NOMO-1 (cell line): Measurements from ENCODE around the gene FOSL2.
A peak's percentile ranks its signal among the peaks of the same experiment; 100 is the strongest.

Source experiments
- DNase-seq, 2 experiments: peaks; one replicate each; lab custom pipeline; 2025; ENCODE audit not compliant: unreplicated experiment in 2 of 2; lab: John Stamatoyannopoulos, UW

Gene FOSL2

DNA sequence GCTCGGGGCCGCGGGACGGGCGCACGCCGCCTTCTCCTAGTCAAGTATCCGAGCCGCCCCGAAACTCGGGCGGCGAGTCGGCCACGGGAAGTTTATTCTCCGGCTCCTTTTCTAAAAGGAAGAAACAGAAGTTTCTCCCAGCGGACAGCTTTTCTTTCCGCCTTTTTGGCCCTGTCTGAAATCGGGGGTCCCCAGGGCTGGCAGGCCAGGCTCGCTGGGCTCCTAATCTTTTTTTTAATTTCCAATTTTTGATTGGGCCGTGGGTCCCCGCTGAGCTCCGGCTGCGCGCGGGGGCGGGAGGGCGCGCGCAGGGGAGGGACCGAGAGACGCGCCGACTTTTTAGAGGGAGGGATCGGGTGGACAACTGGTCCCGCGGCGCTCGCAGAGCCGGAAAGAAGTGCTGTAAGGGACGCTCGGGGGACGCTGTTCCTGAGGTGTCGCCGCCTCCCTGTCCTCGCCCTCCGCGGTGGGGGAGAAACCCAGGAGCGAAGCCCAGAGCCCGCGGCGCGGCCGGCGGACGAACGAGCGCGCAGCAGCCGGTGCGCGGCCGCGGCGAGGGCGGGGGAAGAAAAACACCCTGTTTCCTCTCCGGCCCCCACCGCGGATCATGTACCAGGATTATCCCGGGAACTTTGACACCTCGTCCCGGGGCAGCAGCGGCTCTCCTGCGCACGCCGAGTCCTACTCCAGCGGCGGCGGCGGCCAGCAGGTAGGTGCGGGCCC lies 617 bp downstream of the FOSL2 start:
- peak in 1 of 2 experiments; percentile 36 for DNase-seq

DNA sequence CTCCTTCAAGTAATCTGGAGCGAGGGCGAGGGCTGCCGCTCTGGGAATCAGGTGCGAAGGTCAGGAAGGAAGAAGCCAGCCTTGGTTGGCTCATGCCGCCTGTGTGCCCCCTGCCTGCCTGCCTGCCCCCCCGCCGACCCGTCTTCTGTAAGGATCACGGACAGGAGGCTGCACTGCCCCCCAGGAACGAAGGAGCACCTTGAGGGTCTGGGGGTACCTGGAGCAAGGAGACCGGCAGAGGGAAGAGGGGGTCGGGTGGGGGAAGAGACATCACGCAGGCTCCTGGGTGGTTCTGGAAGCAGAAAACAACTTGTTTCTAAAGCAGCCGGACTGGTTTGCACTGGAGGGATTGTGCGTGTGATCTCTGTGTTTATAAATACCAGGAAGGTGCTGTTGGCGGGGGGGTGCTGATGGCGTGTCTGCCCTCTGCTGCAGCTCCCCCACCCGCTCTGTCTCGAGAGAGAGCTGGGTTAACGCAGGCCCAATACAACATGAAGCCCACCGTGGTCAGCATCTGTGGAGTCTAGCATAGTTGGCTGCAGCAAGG lies 1.7 kb downstream of the FOSL2 start:
- no peak for DNase-seq

DNA sequence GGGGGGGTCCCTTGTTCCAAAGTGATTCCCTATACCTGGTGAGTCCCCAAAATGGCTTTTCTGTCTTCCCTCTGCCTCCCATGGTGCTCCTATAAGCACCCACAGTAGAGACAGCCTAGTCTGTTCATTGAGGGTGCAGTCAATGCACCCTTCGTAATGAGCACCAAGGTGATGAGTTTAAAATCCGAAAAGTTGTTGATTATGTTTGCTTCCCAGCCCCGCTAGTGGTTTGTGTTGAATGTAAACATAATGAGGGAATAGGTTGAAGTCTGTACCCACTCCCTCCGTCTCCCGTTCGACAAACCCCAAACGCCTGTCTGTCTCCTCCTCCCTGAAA lies 2.3 kb downstream of the FOSL2 start:
- DNase-seq = peak in 1 of 2 experiments; percentile 38

DNA sequence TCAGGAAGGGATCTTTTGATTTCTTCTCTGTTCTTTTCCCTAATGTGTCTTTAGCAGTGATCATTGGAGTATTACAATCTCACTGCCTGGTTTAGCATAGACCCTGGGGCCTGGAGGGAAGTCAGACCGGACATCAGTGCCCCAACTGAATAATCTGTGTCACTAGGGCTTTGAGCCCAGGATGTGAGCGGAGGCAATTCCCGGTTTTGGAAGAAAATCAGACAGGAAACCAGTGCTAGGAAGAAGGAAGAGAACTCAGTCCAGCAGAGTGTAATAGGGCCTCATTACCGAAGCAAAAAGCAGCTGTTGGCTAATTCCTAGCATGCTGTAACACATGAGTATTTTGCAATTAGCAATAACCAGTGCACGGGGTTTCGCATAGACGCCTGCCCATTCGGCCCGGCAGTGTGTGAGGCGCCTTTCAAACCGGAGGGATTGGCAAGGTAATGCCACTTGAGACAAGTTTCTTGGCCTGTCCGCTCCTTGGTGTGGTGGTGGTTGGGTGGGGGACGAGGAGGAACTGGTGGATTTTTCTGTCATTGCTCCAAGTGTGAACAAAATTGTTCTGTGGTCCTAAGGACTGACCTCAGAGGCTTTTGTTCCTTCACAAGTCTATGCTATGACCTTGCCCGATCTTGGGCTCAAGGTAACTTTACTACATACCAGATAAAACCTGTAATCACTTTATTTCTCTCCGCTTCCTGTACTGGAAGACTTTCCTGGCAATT lies 2.8 kb downstream of the FOSL2 start:
- peak; percentile 80 to 83 for DNase-seq

DNA sequence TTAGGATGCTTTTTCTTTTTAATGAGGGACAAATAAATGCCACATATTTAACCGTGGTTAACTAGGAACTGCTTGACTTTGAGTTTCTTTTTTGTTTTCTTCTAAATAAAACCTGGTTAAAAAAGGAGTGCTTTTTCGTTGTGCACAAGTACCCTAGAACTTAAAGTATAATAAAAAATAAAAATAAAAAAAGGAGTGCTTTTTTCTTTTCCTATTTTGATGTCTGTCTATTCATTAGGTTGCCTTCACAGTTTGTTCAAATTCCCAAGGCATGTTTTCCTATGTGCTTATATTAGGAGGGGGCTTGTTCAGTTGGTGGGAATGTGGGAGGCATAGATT lies 4.4 kb downstream of the FOSL2 start:
- no peak for DNase-seq

DNA sequence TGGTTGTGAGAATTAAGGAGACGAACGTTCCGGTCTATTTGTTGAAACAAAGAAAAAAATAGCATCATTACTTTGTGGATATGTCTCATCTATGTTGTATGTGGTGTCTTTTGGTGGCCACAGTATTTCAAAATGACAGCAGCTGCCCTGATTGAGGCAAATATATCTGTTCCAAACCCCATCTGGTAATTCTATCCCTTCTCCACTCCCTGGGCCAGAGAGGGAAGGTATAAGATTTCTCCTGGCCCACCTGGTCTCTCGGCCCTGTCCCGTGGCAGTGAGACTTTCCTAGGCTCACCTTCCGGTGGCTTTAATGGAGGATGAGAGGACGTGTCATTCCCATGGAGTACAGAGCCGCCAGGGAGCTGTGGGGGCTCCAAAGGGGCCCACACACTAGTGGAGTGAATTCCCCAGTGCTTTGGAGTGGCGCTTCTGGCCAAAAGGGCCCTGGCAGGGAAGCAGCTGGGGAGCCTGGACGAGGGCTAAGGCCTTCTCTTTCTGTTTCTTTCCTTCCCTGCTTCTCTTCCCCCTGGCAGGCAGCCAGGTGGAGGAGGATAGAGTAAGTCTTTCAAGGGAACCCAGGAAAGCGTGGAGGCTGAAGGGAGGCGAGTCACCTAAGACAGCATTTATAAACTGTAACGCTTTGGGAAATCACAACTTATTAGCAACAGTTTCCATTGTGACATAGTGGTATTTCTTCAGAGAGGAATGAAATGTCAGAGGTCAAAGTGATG lies 5.6 kb downstream of the FOSL2 start:
- DNase-seq = no peak

DNA sequence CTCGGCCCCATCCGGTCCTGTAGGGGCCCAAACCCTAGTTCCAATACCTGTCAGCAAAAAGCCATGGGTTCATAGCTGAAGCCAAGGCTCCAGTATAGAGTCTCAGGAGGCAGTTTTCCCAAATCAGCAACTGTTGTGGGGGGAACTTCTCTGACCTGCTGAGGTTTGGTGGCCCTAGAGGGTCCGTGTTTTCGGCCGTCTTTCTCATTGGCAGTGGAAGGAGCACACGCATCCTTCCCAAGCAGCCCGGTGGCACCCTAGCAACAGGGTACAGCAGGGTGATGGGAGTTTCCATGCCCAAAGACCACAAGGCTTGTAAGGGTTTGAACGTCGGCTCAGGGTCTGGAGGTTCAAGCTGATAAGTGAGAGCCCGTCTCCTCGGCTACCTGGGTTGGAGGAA lies 6.6 kb downstream of the FOSL2 start:
- no peak for DNase-seq

DNA sequence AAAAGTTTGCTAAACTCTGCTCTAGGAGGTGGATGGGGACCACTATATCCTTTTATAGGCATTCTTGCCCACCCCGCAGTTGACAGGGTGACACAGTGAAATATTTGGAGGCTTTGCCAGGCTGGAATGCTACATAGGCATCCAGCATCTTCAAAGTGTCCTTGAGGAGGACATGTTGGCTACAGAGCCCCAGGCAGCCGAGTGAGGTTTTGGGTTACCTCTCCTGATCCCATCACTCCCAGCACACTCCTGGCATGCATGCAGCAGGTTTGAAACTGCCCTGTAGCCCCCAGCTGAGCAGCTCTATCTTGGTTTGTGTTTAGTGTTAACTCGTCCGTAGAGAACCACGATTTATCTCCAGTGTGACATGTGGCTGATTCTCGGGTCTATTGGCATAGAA lies 7.3 kb downstream of the FOSL2 start:
- no peak for DNase-seq

DNA sequence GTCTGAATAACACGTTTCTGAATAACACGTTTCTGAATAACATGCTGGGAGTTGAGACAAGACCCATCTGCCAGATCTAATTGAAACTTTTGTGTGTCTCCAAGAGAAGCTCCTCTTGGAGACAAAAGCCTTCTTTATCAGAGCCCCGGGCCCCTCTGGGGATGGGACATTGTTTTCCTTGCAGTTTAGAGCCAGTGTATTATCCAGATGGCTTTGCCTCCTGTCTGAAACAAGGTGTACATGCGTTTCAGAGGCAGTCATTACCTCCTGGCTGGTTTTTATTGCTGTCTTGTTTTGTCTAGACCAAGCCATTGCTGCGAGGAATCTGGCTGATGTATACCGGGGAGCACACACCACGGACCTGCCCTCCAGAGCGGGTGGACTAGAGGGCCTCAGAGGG lies 7.8 kb downstream of the FOSL2 start:
- no peak for DNase-seq

DNA sequence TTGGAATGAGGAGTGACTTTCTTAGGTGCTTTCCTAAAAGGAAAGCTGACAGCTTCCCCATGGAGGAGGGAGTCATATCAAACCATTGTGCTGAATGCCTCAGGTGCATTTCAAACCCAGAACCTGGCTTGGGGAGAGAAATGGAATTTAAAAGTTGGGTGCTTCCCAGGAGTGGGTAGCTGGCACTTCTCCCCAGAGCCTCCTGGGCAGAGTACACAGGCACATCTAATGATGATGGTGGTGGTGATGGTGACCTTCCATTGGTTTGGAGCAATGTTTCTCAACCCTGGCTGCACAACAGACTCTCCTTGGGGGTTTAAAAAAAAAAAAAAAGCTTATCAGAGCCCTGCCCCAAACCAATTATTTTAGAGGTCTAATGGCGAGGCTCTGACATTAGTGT lies 8.3 kb downstream of the FOSL2 start:
- DNase-seq = no peak

DNA sequence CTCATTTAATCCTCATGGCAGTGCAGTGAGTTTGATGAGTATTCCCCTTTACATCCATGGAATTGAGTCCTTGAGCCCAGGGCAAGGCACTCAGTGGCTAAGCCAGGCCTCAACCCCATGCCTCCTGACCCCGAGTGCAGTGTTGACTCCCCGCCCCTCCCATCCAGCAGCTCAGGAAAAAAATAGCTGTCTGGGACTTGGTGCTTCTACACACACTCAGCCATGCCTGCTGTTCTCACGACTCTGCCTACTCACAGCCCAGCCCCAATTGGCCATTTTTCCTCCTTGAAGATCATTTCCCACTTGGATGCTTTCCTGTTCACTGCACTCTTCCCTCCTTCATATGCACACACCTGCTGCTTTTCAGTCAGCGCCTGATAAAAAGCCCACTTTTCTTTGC lies 8.8 kb downstream of the FOSL2 start:
- DNase-seq = no peak

DNA sequence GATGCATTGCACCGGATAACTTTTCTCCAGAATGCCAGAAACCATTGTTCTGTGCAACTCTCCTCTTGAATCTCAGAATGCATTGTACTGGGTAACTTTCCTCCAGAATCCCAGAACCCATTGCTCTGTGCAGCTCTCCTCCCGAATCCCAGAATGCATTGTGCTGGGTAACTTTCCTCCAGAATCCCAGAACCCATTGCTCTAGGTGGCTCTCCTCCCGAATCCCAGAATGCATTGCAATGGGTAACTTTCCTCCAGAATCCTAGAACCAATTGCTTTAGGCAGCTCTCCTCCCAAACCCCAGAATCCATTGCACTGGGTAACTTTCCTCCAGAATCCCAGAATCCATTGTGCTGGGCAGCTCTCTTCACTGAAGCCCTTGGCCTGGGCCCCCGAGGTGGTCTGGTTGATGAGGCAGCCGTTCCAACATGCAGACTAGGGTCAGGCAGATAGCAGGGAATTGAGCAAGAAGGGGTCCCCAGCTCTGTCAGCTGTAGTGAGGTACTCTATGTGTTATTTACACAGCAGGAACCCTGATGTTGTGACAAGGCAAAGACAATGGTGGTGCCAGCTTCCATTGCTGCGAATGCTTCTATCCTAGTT lies 9.4 kb downstream of the FOSL2 start:
- no peak for DNase-seq

DNA sequence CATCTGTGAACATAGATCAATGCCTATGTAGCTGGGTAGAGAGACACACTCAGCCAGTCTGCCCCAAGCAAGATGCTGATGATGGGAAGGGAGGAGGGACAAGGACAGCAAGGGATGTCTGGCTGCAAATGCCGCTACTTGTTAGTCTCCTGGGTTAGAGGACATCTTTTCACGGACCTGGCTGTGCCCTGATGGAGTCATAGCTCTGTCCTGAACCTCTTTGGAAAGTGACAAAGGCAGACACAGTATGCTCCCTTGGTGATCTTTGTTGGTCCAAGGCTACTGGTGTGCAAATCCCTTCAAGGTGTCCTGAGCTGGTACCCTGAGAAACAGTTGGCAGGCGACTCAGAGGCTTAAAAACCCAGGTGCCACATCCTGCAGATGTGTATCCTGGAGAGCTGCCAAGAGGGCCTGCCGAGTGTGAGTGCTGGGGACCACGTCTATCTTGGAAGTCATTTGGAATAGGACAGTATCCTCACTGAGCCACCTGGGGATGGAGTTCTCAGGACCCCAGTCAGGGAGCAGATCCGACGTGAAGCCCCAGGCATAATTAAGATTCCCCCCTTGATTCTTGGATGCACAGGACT lies 10.8 kb downstream of the FOSL2 start:
- DNase-seq = no peak

DNA sequence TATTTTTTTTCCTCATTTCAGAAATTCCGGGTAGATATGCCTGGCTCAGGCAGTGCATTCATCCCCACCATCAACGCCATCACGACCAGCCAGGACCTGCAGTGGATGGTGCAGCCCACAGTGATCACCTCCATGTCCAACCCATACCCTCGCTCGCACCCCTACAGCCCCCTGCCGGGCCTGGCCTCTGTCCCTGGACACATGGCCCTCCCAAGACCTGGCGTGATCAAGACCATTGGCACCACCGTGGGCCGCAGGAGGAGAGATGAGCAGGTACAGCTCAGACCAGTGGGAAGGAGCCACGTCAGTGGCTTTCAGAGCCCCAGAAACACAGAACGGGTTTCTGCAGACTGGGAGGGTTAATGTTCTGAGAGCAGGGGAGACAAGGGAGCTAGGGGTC lies 11.4 kb downstream of the FOSL2 start:
- DNase-seq = no peak

DNA sequence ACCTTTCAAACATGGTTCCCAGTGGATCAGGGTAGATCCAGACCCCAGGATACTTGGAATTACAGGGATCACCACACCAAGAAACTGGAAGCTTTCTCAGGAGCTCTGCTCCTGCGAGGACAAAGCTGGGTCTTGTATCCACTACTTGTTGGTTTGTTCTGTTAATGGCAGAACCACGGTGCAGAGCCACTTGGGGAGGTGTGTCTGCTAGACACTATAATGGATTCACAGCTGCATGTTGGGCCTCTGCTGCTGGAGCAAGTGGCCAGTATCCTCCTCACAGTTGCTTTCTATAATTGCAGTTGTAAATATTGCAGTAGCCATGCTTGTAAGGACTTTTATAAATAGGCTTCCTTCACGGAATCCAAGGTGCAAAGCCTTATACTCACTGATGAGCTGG lies 12.9 kb downstream of the FOSL2 start:
- no peak for DNase-seq

DNA sequence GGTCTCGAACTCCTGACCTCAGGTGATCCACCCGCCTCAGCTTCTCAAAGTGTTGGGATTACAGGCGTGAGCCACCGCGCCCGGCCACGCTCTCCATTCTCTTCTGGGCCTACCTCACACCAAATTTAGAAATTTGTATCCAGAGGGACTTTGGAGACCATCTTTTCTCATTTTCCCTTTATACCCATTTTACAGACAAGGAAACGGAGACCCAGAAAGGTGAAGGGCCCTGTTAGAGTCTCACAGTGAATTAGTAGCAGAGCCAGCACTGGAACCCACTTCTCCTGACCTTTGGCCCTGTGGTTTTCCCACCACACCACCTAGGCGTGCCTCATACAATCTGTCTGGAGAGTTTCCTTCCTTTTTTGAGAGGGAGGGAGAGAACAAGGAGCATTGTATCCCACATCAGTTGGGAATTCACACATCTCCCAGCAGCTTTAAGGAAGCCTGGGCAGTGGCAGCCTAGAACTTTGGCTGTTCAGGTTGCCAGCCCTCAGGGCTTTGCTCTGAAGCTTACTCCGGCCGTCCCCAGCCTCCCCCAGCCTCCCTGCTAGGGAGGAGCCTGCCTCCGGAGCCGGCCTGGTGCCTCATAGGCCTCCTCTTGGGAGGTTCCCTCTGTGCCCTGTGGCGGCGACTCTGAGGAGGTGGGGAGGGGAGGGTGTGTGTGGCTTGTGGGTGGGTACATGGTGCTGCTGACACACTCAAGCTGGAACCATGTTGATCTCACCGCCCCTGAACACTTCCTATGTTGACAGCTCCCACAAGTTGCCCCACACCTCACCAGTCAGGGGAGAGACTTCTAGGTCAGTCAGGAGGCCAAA lies 13.8 kb downstream of the FOSL2 start:
- peak; percentile 23 for DNase-seq

DNA sequence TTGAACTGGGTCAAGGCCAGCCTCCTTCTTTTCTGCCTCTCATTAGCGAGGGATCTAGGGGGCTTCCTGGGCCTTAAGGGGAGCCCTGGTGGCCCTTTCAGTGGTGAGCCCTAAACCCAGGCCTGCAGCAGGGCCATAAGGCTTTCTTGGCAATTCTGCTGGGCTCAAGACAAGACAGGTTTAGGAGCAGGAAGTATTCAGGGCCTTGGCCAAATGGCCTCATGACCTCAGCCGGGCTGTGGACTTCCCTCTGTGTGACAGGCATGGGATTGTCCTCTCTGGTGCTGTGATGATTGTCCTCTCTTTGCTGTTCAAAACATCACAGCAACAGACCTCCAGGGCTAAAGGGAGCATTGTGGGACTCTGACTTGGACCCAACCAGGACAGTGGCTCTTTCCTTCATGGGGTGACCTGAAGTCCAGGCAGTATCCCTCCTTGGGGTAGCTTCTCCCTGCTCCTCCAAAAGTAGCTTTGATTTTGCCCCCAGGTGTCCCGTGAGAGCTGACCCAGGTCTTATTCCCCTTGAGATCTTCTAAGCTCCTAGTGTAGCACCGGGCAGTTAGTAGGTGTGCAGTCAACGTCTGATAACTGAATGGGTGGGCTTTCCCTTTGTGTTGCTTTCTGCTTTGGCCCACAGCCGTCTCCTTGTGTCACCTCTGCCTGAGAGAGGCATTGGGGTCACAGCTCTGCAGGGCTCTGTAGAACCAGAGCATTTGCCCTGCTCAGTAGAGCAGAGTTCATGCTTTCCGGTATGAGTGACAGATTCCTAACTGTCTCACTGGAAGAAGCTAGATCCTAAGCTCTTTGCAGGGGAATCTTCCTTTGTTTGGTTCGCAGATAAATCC lies 14.7 kb downstream of the FOSL2 start:
- DNase-seq = no peak

DNA sequence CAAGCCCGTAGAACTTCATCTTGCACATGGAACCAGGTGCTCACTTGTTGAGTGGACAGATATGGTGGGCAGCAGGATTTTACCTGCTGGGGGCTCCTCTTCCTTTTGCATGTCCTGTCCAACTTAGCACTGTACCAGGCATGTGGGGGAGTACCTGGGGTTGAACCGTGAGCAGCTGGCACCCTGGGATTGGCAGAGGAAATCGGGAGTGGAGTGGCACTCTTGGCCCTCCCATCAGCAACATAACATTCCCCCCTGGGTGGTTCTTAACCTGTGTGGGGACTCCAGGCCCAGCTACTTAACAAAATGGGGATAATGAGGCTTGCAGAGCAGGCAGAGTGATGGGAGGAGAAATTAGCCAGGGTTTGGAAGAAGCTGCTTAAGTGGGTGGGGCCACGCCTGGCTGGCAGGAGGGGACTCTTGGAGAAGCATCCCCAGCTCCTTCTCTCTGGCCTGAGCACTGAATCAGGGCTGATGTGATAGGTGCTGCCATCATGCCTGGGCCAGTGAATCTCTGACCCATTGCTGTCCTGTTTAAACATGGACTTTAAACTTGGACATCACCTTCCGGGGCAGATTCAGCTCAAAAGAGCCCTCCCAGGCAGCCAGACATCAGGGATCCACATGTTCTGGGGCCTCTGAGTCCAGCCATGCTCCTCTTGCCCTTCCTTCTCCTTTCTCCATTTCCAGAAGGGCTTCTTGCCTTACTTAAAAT lies 15.5 kb downstream of the FOSL2 start:
- no peak for DNase-seq
